Muscle of leg (tissue), 11 donors: ENCODE results near the gene VPS45. TPM values are rescaled to one million over a fixed set of nuclear protein-coding genes. Genes with fewer than 3 reads are reported as not detected.
A peak's percentile ranks its signal among the peaks of the same experiment; 100 is the strongest.

Experiments
- DNase-seq: peaks from one replicate; pipeline ENCODE4 v3.0.0; 2013
- H3K27ac ChIP-seq: one replicate; pipeline ENCODE4 v1.5.1; 2013; ENCODE audit warnings: mild to moderate bottlenecking, low read length, control low read depth
- H3K27me3 ChIP-seq: one replicate; pipeline ENCODE4 v1.6.1; 2013; ENCODE audit warnings: low read length; ENCODE audit not compliant: control insufficient read depth, insufficient read depth
- H3K36me3 ChIP-seq: one replicate; pipeline ENCODE4 v1.6.1; 2013; ENCODE audit warnings: low read length; ENCODE audit not compliant: control insufficient read depth, insufficient read depth
- H3K4me1 ChIP-seq: one replicate; pipeline ENCODE4 v1.6.1; 2013; ENCODE audit warnings: low read length; ENCODE audit not compliant: control insufficient read depth, insufficient read depth
- H3K4me3 ChIP-seq: one replicate; pipeline ENCODE4 v1.5.1; 2013; ENCODE audit warnings: low read length, control low read depth
- H3K9me3 ChIP-seq: replicated peaks from 2 replicates; pipeline ENCODE4 v1.6.1; 2013; ENCODE audit warnings: low read depth, low read length; ENCODE audit not compliant: control insufficient read depth
- WGBS: methylation state at CpG from one replicate; pipeline ENCODE4 v1.1.5; 2013; ENCODE audit warnings: missing lambda C conversion rate; ENCODE audit not compliant: insufficient coverage; 5-methylcytosine and 5-hydroxymethylcytosine counted together
- polyA plus RNA-seq, 8 donors: library from polyadenylated mRNA; unstranded; fragments of 120-200 nt; gene quantifications; one replicate each; pipeline versions ENCODE4 v1.2.1 to v1.2.3, GENCODE V29; 2013; ENCODE audit warnings: inconsistent platforms in 1 of 8, low replicate concordance in 1 of 8; ENCODE audit not compliant: insufficient read length in 8 of 8, insufficient read depth in 1 of 8
- total RNA-seq: library from RNA; stranded (reverse); fragments of 120-200 nt; gene quantifications from one replicate; pipeline ENCODE4 v1.2.4, GENCODE V29; 2013

The VPS45 gene
- total and polyA plus RNA-seq, 9 donors = 39.5 to 48.7 (median 45.1) TPM

GRCh38 chr1:150152772-150153456 lies 85.3 kb downstream of the VPS45 start:
- H3K36me3 ChIP-seq = peaks cover 56% of the 10 kb centered on the region
- H3K27me3 ChIP-seq = no peaks in the 10 kb centered on the region
- WGBS = 92% methylated on average over 1 of the region's 8 CpGs
- H3K4me1 ChIP-seq = peaks cover 11% of the 10 kb centered on the region
- H3K27ac ChIP-seq = peak overlapping the region; percentile 37
- H3K9me3 ChIP-seq = no peaks in the 10 kb centered on the region
- no peak overlapping the region for H3K4me3 ChIP-seq
- peak; percentile 46 for DNase-seq

GRCh38 chr1:150154143-150154542 lies 86.6 kb downstream of the VPS45 start:
- peaks cover 69% of the 10 kb centered on the region for H3K36me3 ChIP-seq
- peaks cover 5% of the 10 kb centered on the region for H3K4me1 ChIP-seq
- H3K27ac ChIP-seq = no peak overlapping the region
- DNase-seq = no peak
- WGBS = 100% methylated on average over 1 of the region's 4 CpGs
- H3K9me3 ChIP-seq = no peaks in the 10 kb centered on the region
- no peak overlapping the region for H3K4me3 ChIP-seq
- H3K27me3 ChIP-seq = no peaks in the 10 kb centered on the region

GRCh38 chr1:150155413-150156071 lies 88.0 kb downstream of the VPS45 start:
- DNase-seq = no peak
- Histone ChIP-seq H3K4me3 (no peak overlapping the region), H3K27ac (no peak overlapping the region), H3K27me3 (no peaks in the 10 kb centered on the region), H3K9me3 (no peaks in the 10 kb centered on the region), H3K4me1 (peaks cover 9% of the 10 kb centered on the region), H3K36me3 (peaks cover 81% of the 10 kb centered on the region)
- WGBS = 96% methylated on average over 3 of the region's 13 CpGs

- Histone ChIP-seq H3K36me3 (peaks cover 82% of the 10 kb centered on the region), H3K27ac (no peak overlapping the region)
- 84% methylated on average over 5 of the region's 16 CpGs for WGBS
Measured at GRCh38 chr1:150156868-150157603, 89.5 kb downstream of the VPS45 start.

GRCh38 chr1:150159550-150159949 lies 92.0 kb downstream of the VPS45 start:
- no peaks in the 10 kb centered on the region for H3K27me3 ChIP-seq
- H3K4me1 ChIP-seq = peaks cover 31% of the 10 kb centered on the region
- peak overlapping the region; percentile 74 for H3K27ac ChIP-seq
- WGBS = 77% methylated on average over 2 of the region's 8 CpGs
- H3K4me3 ChIP-seq = no peak overlapping the region
- peak; percentile 53 for DNase-seq
- no peaks in the 10 kb centered on the region for H3K9me3 ChIP-seq
- peaks cover 61% of the 10 kb centered on the region for H3K36me3 ChIP-seq

More at GRCh38 chr1:150156868-150157603, 89.5 kb downstream of the VPS45 start:
- Histone ChIP-seq H3K4me3 (no peak overlapping the region), H3K4me1 (peaks cover 16% of the 10 kb centered on the region), H3K27me3 (no peaks in the 10 kb centered on the region), H3K9me3 (no peaks in the 10 kb centered on the region)
- no peak for DNase-seq

GRCh38 chr1:150160964-150161621 lies 93.5 kb downstream of the VPS45 start:
- Histone ChIP-seq H3K36me3 (peaks cover 46% of the 10 kb centered on the region), H3K9me3 (no peaks in the 10 kb centered on the region), H3K27ac (peak overlapping the region; percentile 97), H3K4me3 (no peak overlapping the region), H3K4me1 (peaks cover 34% of the 10 kb centered on the region), H3K27me3 (no peaks in the 10 kb centered on the region)
- 21% methylated on average over 2 of the region's 7 CpGs for WGBS
- no peak for DNase-seq

GRCh38 chr1:150161747-150162581 lies 94.4 kb downstream of the VPS45 start:
- peaks cover 38% of the 10 kb centered on the region for H3K36me3 ChIP-seq
- DNase-seq = peak; percentile 47
- H3K9me3 ChIP-seq = no peaks in the 10 kb centered on the region
- no peak overlapping the region for H3K4me3 ChIP-seq
- peak overlapping the region; percentile 97 for H3K27ac ChIP-seq
- peaks cover 34% of the 10 kb centered on the region for H3K4me1 ChIP-seq
- no peaks in the 10 kb centered on the region for H3K27me3 ChIP-seq
- WGBS = 35% methylated on average over 7 of the region's 9 CpGs

- WGBS = no CpG with 5 or more reads among the region's 4 CpGs
- H3K9me3 ChIP-seq = no peaks in the 10 kb centered on the region
- no peak for DNase-seq
- peak overlapping the region; percentile 97 for H3K27ac ChIP-seq
- peak overlapping the region; percentile 34 for H3K4me3 ChIP-seq
- peaks cover 34% of the 10 kb centered on the region for H3K4me1 ChIP-seq
- peaks cover 32% of the 10 kb centered on the region for H3K36me3 ChIP-seq
- no peaks in the 10 kb centered on the region for H3K27me3 ChIP-seq
Measured at GRCh38 chr1:150162582-150162861, 94.9 kb downstream of the VPS45 start.

GRCh38 chr1:150162862-150163706 lies 95.5 kb downstream of the VPS45 start:
- Histone ChIP-seq H3K36me3 (peaks cover 26% of the 10 kb centered on the region), H3K27ac (peak overlapping the region; percentile 97), H3K9me3 (no peaks in the 10 kb centered on the region), H3K4me3 (peak overlapping the region; percentile 34), H3K4me1 (peaks cover 34% of the 10 kb centered on the region), H3K27me3 (no peaks in the 10 kb centered on the region)
- DNase-seq = peak; percentile 99
- 0% methylated on average over 5 of the region's 14 CpGs for WGBS
